ENCODE measurements around the gene NTN1.
A peak's percentile ranks its signal among the peaks of the same experiment; 100 is the strongest.
"Not testable (repeated sequence)": the region's sequence is repeated elsewhere in the genome, so short reads cannot be mapped to it uniquely, and the experiment has no call there.

NTN1 gene

GRCh38 chr17:9021158-9021991 lies at the start of gene NTN1:
Gene NTN1 (plus strand): TSS chr17:9021510. CDS start chr17:9022374, 864 bp downstream.
- peak within 1 kb of the TSS; percentile 48 for H3K4me3 ChIP-seq (ENCODE audit: low read depth, low read length)
- no peak for TF ChIP-seq CTCF (conservative IDR thresholded peaks at IDR 0.05; ENCODE audit: low read depth, low read length)
- peak; percentile 23 for DNase-seq (ENCODE audit: low read depth)

GRCh38 chr17:8975091-8975725 lies 46.1 kb upstream of the NTN1 start:
- no peak for DNase-seq (ENCODE audit: low read depth)
- H3K4me3 ChIP-seq (ENCODE audit: low read depth, low read length) = no peak overlapping the region
- TF ChIP-seq CTCF (conservative IDR thresholded peaks at IDR 0.05; ENCODE audit: low read depth, low read length) = no peak

GRCh38 chr17:8976638-8977037 lies 44.7 kb upstream of the NTN1 start:
- no peak for TF ChIP-seq CTCF (conservative IDR thresholded peaks at IDR 0.05; ENCODE audit: low read depth, low read length)
- DNase-seq (ENCODE audit: low read depth) = no peak
- H3K4me3 ChIP-seq (ENCODE audit: low read depth, low read length) = no peak overlapping the region

GRCh38 chr17:8979715-8980114 lies 41.6 kb upstream of the NTN1 start:
- H3K4me3 ChIP-seq (ENCODE audit: low read depth, low read length) = no peak overlapping the region
- TF ChIP-seq CTCF (conservative IDR thresholded peaks at IDR 0.05; ENCODE audit: low read depth, low read length) = no peak
- DNase-seq (ENCODE audit: low read depth) = no peak

GRCh38 chr17:8981443-8981842 lies 39.9 kb upstream of the NTN1 start:
- no peak for DNase-seq (ENCODE audit: low read depth)
- H3K4me3 ChIP-seq (ENCODE audit: low read depth, low read length) = no peak overlapping the region
- TF ChIP-seq CTCF (conservative IDR thresholded peaks at IDR 0.05; ENCODE audit: low read depth, low read length) = no peak

- DNase-seq (ENCODE audit: low read depth); H3K4me3 ChIP-seq (ENCODE audit: low read depth, low read length): not testable (repeated sequence)
Observed at GRCh38 chr17:8984225-8984624, 37.1 kb upstream of the NTN1 start.

- TF ChIP-seq CTCF (conservative IDR thresholded peaks at IDR 0.05; ENCODE audit: low read depth, low read length) = no peak
- no peak for DNase-seq (ENCODE audit: low read depth)
- H3K4me3 ChIP-seq (ENCODE audit: low read depth, low read length) = no peak overlapping the region
Observed at GRCh38 chr17:8985054-8985701, 36.1 kb upstream of the NTN1 start.

All from choroid plexus epithelial cell (primary cell).